GM12872 (cell line): ENCODE data around the gene KRT35.

ENCODE experiments used
- CTCF ChIP-seq: IDR thresholded peaks from 3 replicates; pipeline ENCODE4 v1.5.1; 2011; ENCODE audit warnings: low read depth, mild to moderate bottlenecking, low read length, moderate library complexity; ENCODE audit not compliant: insufficient read depth

KRT35 gene

GRCh38 chr17:41462705-41463104 is 18.2 kb downstream of the KRT35 start:
- no peak for TF ChIP-seq CTCF

GRCh38 chr17:41457676-41458075 is 23.3 kb downstream of the KRT35 start:
- no peak for TF ChIP-seq CTCF

GRCh38 chr17:41456204-41456603 is 24.7 kb downstream of the KRT35 start:
- TF ChIP-seq CTCF = no peak

GRCh38 chr17:41455236-41455635 is 25.7 kb downstream of the KRT35 start:
- no peak for TF ChIP-seq CTCF

- no peak for TF ChIP-seq CTCF
Measured at GRCh38 chr17:41453066-41453465, 27.9 kb downstream of the KRT35 start.

- TF ChIP-seq CTCF = no peak
Measured at GRCh38 chr17:41452281-41452680, 28.7 kb downstream of the KRT35 start.

GRCh38 chr17:41451154-41451728 is 29.7 kb downstream of the KRT35 start:
- TF ChIP-seq CTCF = no peak
